Right lobe of liver (tissue), 6 donors: Measurements from ENCODE around the gene PPM1K. TPM values are rescaled to one million over a fixed set of nuclear protein-coding genes. Genes with fewer than 3 reads are reported as not detected.
A peak's percentile ranks its signal among the peaks of the same experiment; 100 is the strongest.

Source experiments
- ATAC-seq, 4 donors: fragments of 200-7000 bp; cut with Tn5 transposase; one replicate each; pipeline ENCODE4 v1.9.1; 2020; ENCODE audit warnings: mild to moderate bottlenecking in 4 of 4, moderate library complexity in 4 of 4
- DNase-seq, 3 donors: peaks; one replicate each; pipeline ENCODE4 v3.0.0-alpha.2; 2020
- H3K27ac ChIP-seq, 3 donors: fragments of 200-600 bp; one replicate each; pipeline ENCODE4 v1.8.0; 2022
- H3K27me3 ChIP-seq, 2 donors: fragments of 200-600 bp; one replicate each; pipeline ENCODE4 v1.8.0; 2022
- H3K36me3 ChIP-seq, 4 donors: fragments of 200-600 bp; sonication (generic) in 1 of 4; one replicate each; pipeline versions ENCODE4 v1.5.1 to v1.8.0; 2017 to 2022; ENCODE audit warnings: control low read depth in 1 of 4
- H3K4me1 ChIP-seq, 4 donors: fragments of 200-600 bp; sonication (generic) in 1 of 4; one replicate each; pipeline versions ENCODE4 v1.5.1 to v1.8.0; 2017 to 2022; ENCODE audit warnings: control low read depth in 1 of 4
- H3K4me3 ChIP-seq, 3 donors: fragments of 200-600 bp; one replicate each; pipeline ENCODE4 v1.8.0; 2022
- H3K9me3 ChIP-seq, 4 donors: fragments of 200-600 bp; sonication (generic) in 1 of 4; one replicate each; pipeline versions ENCODE4 v1.5.1 to v1.8.0; 2017 to 2022; ENCODE audit warnings: control low read depth in 1 of 4
- POLR2A ChIP-seq: fragments of 450-650 bp; IDR thresholded peaks from one replicate; pipeline ENCODE4 v1.6.1; 2017; ENCODE audit warnings: antibody characterized with exemption, mild to moderate bottlenecking
- WGBS: methylation state at CpG from one replicate; pipeline ENCODE4 v1.1.6; 2018; ENCODE audit warnings: low coverage, low lambda C conversion rate; ENCODE audit not compliant: insufficient coverage; ENCODE audit errors: missing lambda C conversion rate; 5-methylcytosine and 5-hydroxymethylcytosine counted together
- intact Hi-C, 2 donors: fragments of 100-400 bp; cut with DNase I; formaldehyde crosslinking; loops; one replicate each; pipeline versions ENCODE4 v1.11.2 to v1.14.1; 2022
- total RNA-seq, 6 experiments: library from RNA; depleted of rRNA in 2 of 6; stranded (reverse); fragments of >200 nt in 2 of 6; fragmentation: NEBNext Ultra II Directional in 3 of 6; extraction: Animal tissue kit (Norgen Biotek cat#: 25700) in 3 of 6; gene quantifications; one replicate each; pipeline versions ENCODE4 v1.1.0 to v1.2.4, GENCODE V29; 2016 to 2023
- TF ChIP-seq, protein P1 (sequence below), 4 donors: fragments of 200-600 bp in 3 of 4; fragments of 450-650 bp in 1 of 4; IDR thresholded peaks; one replicate each; pipeline versions ENCODE4 v1.5.1 to v1.8.0; 2016 to 2022; ENCODE audit warnings: antibody characterized with exemption in 4 of 4, mild to moderate bottlenecking in 2 of 4
- donor health status: DM: no; HTN: yes; CAD: no.
- donor health status: DM: no; HTN: no; CAD: no.
- donor health status: DM: no; HTN: no; CAD: no.
- donor health status: DM: no; HTN: yes; CAD: no.
- donor health status: DM: no; HTN: yes; CAD: no.

PPM1K gene
- total RNA-seq, 6 experiments from 2014 or later, result 3.8 to 15.7 (median 7.9) TPM

DNA sequence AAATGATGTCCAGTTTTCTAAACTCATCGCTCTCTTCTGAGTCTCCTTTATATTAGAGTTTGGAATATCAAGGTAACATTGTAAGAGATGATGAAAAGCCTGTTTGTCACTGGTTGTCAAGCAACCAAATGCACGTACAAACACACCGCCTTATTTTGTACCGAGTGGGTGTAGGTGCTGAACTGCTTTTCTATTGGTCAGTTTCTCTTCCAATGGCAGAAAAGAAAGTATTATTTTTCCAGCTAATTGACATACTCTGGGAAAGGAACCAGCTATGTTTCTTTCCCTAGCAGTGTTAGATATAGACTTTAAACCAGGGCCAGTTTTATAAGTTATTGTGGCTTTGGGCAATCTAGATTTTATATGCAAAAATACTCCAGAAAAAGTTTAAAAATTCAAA is 6.6 kb upstream of the PPM1K start:
- Histone ChIP-seq H3K27me3 (no peaks in the 10 kb centered on the region), H3K4me1 (no peaks in the 10 kb centered on the region), H3K27ac (peak overlapping the region in 1 of 3 donors; percentile 83), H3K36me3 (no peaks in the 10 kb centered on the region), H3K4me3 (no peak overlapping the region), H3K9me3 (no peaks in the 10 kb centered on the region)
- no peak for DNase-seq
- no peak for TF ChIP-seq POLR2A
- TF ChIP-seq, protein P1, sequence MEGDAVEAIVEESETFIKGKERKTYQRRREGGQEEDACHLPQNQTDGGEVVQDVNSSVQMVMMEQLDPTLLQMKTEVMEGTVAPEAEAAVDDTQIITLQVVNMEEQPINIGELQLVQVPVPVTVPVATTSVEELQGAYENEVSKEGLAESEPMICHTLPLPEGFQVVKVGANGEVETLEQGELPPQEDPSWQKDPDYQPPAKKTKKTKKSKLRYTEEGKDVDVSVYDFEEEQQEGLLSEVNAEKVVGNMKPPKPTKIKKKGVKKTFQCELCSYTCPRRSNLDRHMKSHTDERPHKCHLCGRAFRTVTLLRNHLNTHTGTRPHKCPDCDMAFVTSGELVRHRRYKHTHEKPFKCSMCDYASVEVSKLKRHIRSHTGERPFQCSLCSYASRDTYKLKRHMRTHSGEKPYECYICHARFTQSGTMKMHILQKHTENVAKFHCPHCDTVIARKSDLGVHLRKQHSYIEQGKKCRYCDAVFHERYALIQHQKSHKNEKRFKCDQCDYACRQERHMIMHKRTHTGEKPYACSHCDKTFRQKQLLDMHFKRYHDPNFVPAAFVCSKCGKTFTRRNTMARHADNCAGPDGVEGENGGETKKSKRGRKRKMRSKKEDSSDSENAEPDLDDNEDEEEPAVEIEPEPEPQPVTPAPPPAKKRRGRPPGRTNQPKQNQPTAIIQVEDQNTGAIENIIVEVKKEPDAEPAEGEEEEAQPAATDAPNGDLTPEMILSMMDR (IDR thresholded peaks at IDR 0.05), result no peak
- ATAC-seq, result peak; percentile 48 to 93 (median 86)
- 67% methylated on average over 4 of the region's 4 CpGs for WGBS
- intact Hi-C loops, result no loop called here

DNA sequence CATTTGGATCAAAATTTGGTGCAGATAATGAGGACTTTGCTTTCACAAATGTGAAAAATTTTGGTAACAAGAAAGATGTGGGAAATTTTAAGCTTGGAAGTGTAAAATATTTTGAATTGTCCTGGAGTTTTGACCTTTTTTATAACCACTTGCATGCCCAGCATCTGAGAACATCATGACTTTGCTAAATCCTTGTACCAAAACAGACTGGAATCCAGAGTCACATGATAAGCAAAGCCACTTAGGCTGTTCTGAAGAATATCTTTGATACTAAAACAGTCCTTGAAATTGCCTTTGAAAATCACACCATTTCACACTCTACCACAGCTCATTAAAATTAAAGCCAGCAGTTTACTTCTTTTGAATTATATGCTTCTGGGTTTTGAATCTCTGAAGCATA is 2.5 kb upstream of the PPM1K start:
- Histone ChIP-seq H3K36me3 (no peaks in the 10 kb centered on the region), H3K27me3 (no peaks in the 10 kb centered on the region), H3K27ac (no peak overlapping the region), H3K4me1 (peaks cover 0 to 22% (median 9%) of the 10 kb centered on the region in 4 donors), H3K9me3 (no peaks in the 10 kb centered on the region), H3K4me3 (no peak overlapping the region)
- intact Hi-C loops, result no loop called here
- ATAC-seq, result no peak
- TF ChIP-seq POLR2A, result no peak
- TF ChIP-seq, protein P1 (IDR thresholded peaks at IDR 0.05), result no peak
- DNase-seq, result no peak

DNA sequence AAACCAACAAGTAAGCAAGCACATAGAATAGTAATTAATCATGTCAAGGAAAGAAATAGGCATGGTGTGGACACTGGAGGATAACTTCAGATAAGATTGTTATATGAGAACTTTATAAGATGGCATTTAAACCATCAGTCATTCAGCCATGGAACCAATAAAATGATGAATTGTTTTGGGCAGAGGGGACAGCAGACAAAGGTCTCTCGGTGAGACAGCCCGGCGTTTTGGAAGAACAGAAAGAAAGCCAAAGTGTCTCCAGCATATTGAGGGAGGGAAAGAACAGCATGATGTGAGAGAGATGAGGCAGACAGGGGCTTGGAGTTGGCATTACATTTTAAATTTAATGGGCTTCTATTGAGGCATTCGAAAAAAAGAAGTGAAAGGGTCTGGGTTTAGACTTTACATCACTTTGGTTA is 883 bp upstream of the PPM1K start:
- WGBS, result 14% methylated on average over 4 of the region's 4 CpGs
- TF ChIP-seq POLR2A, result no peak
- TF ChIP-seq, protein P1 (IDR thresholded peaks at IDR 0.05), result no peak
- DNase-seq (no peak), ATAC-seq (no peak)
- Histone ChIP-seq H3K36me3 (no peaks in the 10 kb centered on the region), H3K27me3 (no peaks in the 10 kb centered on the region), H3K9me3 (no peaks in the 10 kb centered on the region), H3K4me1 (peaks cover 0 to 24% (median 11%) of the 10 kb centered on the region in 4 donors), H3K4me3 (peak overlapping the region; percentile 28 to 68 (median 52)), H3K27ac (peak overlapping the region; percentile 68 to 91 (median 91))
- intact Hi-C loops, result no loop called here

DNA sequence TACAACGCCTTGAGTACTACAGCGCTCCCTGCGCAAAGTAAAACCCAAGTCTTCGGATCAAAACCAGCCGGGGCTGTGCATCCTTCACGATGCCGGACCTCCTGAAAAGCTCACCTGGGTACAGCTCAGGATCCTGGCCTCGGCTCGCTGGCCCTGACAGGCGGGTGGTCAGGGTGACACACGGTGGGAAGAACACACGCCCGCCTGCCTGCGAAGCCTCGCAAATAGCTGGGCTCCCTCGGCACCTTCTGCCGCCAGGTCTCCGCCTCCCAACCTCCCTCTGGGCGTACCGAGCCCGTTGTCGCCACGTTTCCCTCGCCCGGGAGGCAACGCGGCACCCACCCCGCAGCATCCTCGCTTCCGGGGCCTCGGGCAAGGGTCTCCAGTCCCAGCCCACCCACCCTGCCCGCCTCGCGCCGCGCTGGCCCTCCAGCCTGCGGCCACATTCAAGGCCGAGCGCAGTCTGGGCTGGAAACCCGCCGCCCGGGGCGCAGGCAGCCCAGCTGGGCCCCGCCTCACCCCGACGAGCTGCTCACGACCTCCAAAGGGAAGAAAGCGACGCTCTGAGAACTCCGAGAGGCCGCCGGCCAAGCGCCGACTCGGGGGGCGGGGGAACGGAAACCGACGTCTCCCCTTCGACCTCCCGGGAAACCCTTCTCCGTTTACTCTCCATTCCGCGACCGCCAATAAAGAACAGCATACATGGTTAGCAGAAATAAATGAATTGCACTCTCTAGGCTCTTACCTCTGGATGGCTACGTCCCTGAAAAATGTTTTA is 511 bp downstream of the PPM1K start:
- Histone ChIP-seq H3K36me3 (no peaks in the 10 kb centered on the region), H3K27me3 (no peaks in the 10 kb centered on the region), H3K27ac (peak overlapping the region; percentile 91 to 98 (median 94)), H3K4me3 (peak overlapping the region; percentile 56 to 72 (median 68)), H3K4me1 (peaks cover 0 to 24% (median 11%) of the 10 kb centered on the region in 4 donors), H3K9me3 (no peaks in the 10 kb centered on the region)
- TF ChIP-seq, protein P1 (IDR thresholded peaks at IDR 0.05), result no peak
- TF ChIP-seq POLR2A, result no peak
- intact Hi-C loops, result no loop called here
- 0% methylated on average over 22 of the region's 66 CpGs for WGBS
- ATAC-seq, result peak; percentile 46 to 65 (median 54)
- DNase-seq, result peak; percentile 57 to 74 (median 70)
